ENCODE data around the gene ZNF627.

- TF ChIP-seq CTCF (IDR thresholded peaks at IDR 0.05; ENCODE audit: poor library complexity) (no peak), EZH2phosphoT487 (IDR thresholded peaks at IDR 0.05; ENCODE audit: low read depth, severe bottlenecking, unreplicated experiment) (no peak), EZH2 (IDR thresholded peaks at IDR 0.05; ENCODE audit: borderline replicate concordance) (no peak)
These were observed 53.8 kb downstream of the ZNF627 start for GRCh38 chr19:11651062-11651461.

All from hepatocyte (in vitro differentiated cells).